ENCODE measurements around the gene BTBD16. TPM values are rescaled to one million over a fixed set of nuclear protein-coding genes. Genes with fewer than 3 reads are reported as not detected.

BTBD16 gene
- total and polyA plus RNA-seq, 3 experiments from 2014 or later: not detected

- Histone ChIP-seq H3K27ac (ENCODE audit: low read depth, low read length) (no peak overlapping the region), H3K4me1 (ENCODE audit: insufficient read depth, low read length) (peaks cover 13% of the 10 kb centered on the region), H3K36me3 (ENCODE audit: insufficient read depth, low read length) (no peaks in the 10 kb centered on the region), H3K9me3 (ENCODE audit: low read length) (no peaks in the 10 kb centered on the region), H3K27me3 (ENCODE audit: insufficient read depth, low read length, poor library complexity, severe bottlenecking) (no peaks in the 10 kb centered on the region), H3K4me3 (ENCODE audit: low read length) (no peak overlapping the region)
- H3K4me1 Mint-ChIP-seq: peaks cover 9 to 23% (median 13%) of the 10 kb centered on the region in 3 donors
- ChIA-PET POLR2A (no interaction called here), CTCF (no interaction called here)
- no peaks in the 10 kb centered on the region for H3K36me3 Mint-ChIP-seq
- no peak overlapping the region for H3K27ac Mint-ChIP-seq
- no peak for DNase-seq
- H3K27me3 Mint-ChIP-seq: peaks cover 10 to 14% of the 10 kb centered on the region in 2 donors
- H3K9me3 Mint-ChIP-seq: no peaks in the 10 kb centered on the region
- H3K4me3 Mint-ChIP-seq: no peak overlapping the region
These were observed 20.6 kb downstream of the BTBD16 start for GRCh38 chr10:122291739-122292138.

GRCh38 chr10:122292376-122292775 is 21.3 kb downstream of the BTBD16 start:
- H3K4me3 Mint-ChIP-seq: no peak overlapping the region
- Histone ChIP-seq H3K4me1 (ENCODE audit: insufficient read depth, low read length) (peaks cover 13% of the 10 kb centered on the region), H3K4me3 (ENCODE audit: low read length) (no peak overlapping the region), H3K36me3 (ENCODE audit: insufficient read depth, low read length) (no peaks in the 10 kb centered on the region), H3K27me3 (ENCODE audit: insufficient read depth, low read length, poor library complexity, severe bottlenecking) (no peaks in the 10 kb centered on the region), H3K27ac (ENCODE audit: low read depth, low read length) (no peak overlapping the region), H3K9me3 (ENCODE audit: low read length) (no peaks in the 10 kb centered on the region)
- ChIA-PET CTCF (no interaction called here), POLR2A (no interaction called here)
- no peaks in the 10 kb centered on the region for H3K36me3 Mint-ChIP-seq
- H3K27ac Mint-ChIP-seq: no peak overlapping the region
- peaks cover 14% of the 10 kb centered on the region in 2 donors for H3K27me3 Mint-ChIP-seq
- no peak for DNase-seq
- H3K9me3 Mint-ChIP-seq: no peaks in the 10 kb centered on the region
- H3K4me1 Mint-ChIP-seq: peaks cover 9 to 23% (median 13%) of the 10 kb centered on the region in 3 donors

GRCh38 chr10:122293156-122293960 is 22.3 kb downstream of the BTBD16 start:
- no peak for DNase-seq
- no peaks in the 10 kb centered on the region for H3K36me3 Mint-ChIP-seq
- no peak overlapping the region for H3K4me3 Mint-ChIP-seq
- peak overlapping the region in 3 of 8 donors; percentile 34 to 85 (median 76) for H3K27ac Mint-ChIP-seq
- H3K27me3 Mint-ChIP-seq: peaks cover 9 to 12% of the 10 kb centered on the region in 2 donors
- ChIA-PET POLR2A (no interaction called here), CTCF (no interaction called here)
- H3K4me1 Mint-ChIP-seq: peaks cover 9 to 23% (median 13%) of the 10 kb centered on the region in 3 donors
- peaks cover 13% of the 10 kb centered on the region for H3K4me1 ChIP-seq (ENCODE audit: insufficient read depth, low read length)
- H3K27ac ChIP-seq (ENCODE audit: low read depth, low read length): no peak overlapping the region
- no peaks in the 10 kb centered on the region for H3K27me3 ChIP-seq (ENCODE audit: insufficient read depth, low read length, poor library complexity, severe bottlenecking)
- H3K9me3 Mint-ChIP-seq: no peaks in the 10 kb centered on the region
- H3K9me3 ChIP-seq (ENCODE audit: low read length): no peaks in the 10 kb centered on the region
- H3K36me3 ChIP-seq (ENCODE audit: insufficient read depth, low read length): no peaks in the 10 kb centered on the region
- H3K4me3 ChIP-seq (ENCODE audit: low read length): no peak overlapping the region

GRCh38 chr10:122293961-122294380 is 22.9 kb downstream of the BTBD16 start:
- no peak for DNase-seq
- Histone ChIP-seq H3K27me3 (ENCODE audit: insufficient read depth, low read length, poor library complexity, severe bottlenecking) (no peaks in the 10 kb centered on the region), H3K36me3 (ENCODE audit: insufficient read depth, low read length) (no peaks in the 10 kb centered on the region), H3K9me3 (ENCODE audit: low read length) (no peaks in the 10 kb centered on the region), H3K4me3 (ENCODE audit: low read length) (no peak overlapping the region), H3K27ac (ENCODE audit: low read depth, low read length) (no peak overlapping the region), H3K4me1 (ENCODE audit: insufficient read depth, low read length) (peaks cover 13% of the 10 kb centered on the region)
- H3K36me3 Mint-ChIP-seq: no peaks in the 10 kb centered on the region
- H3K27ac Mint-ChIP-seq: peak overlapping the region in 2 of 8 donors; percentile 35 to 39
- H3K27me3 Mint-ChIP-seq: peaks cover 9 to 10% of the 10 kb centered on the region in 2 donors
- no peak overlapping the region for H3K4me3 Mint-ChIP-seq
- ChIA-PET CTCF (no interaction called here), POLR2A (no interaction called here)
- H3K9me3 Mint-ChIP-seq: no peaks in the 10 kb centered on the region
- H3K4me1 Mint-ChIP-seq: peaks cover 13 to 26% (median 16%) of the 10 kb centered on the region in 3 donors

GRCh38 chr10:122294511-122295450 is 23.7 kb downstream of the BTBD16 start:
- Mint-ChIP-seq H3K27ac (peak overlapping the region in 1 of 8 donors; percentile 13), H3K36me3 (no peaks in the 10 kb centered on the region), H3K27me3 (peaks cover 9 to 10% of the 10 kb centered on the region in 2 donors), H3K4me3 (peak overlapping the region in 1 of 7 donors; percentile 13), H3K9me3 (no peaks in the 10 kb centered on the region), H3K4me1 (peaks cover 13 to 31% (median 16%) of the 10 kb centered on the region in 3 donors)
- Histone ChIP-seq H3K9me3 (ENCODE audit: low read length) (no peaks in the 10 kb centered on the region), H3K27me3 (ENCODE audit: insufficient read depth, low read length, poor library complexity, severe bottlenecking) (no peaks in the 10 kb centered on the region), H3K4me1 (ENCODE audit: insufficient read depth, low read length) (peaks cover 13% of the 10 kb centered on the region), H3K4me3 (ENCODE audit: low read length) (no peak overlapping the region), H3K27ac (ENCODE audit: low read depth, low read length) (no peak overlapping the region), H3K36me3 (ENCODE audit: insufficient read depth, low read length) (no peaks in the 10 kb centered on the region)
- POLR2A ChIA-PET: no interaction called here
- CTCF ChIA-PET: no interaction called here
- no peak for DNase-seq

GRCh38 chr10:122295451-122295809 is 24.3 kb downstream of the BTBD16 start:
- H3K9me3 Mint-ChIP-seq: no peaks in the 10 kb centered on the region
- Histone ChIP-seq H3K27me3 (ENCODE audit: insufficient read depth, low read length, poor library complexity, severe bottlenecking) (no peaks in the 10 kb centered on the region), H3K27ac (ENCODE audit: low read depth, low read length) (no peak overlapping the region), H3K9me3 (ENCODE audit: low read length) (no peaks in the 10 kb centered on the region), H3K36me3 (ENCODE audit: insufficient read depth, low read length) (no peaks in the 10 kb centered on the region), H3K4me3 (ENCODE audit: low read length) (no peak overlapping the region), H3K4me1 (ENCODE audit: insufficient read depth, low read length) (peaks cover 13% of the 10 kb centered on the region)
- POLR2A ChIA-PET: no interaction called here
- CTCF ChIA-PET: interaction anchor here (1.3 kb wide), 1 partner anchor 270 kb away, joined by 5 read pairs; no protein-coding TSS in a partner anchor
- peak overlapping the region in 1 of 8 donors; percentile 13 for H3K27ac Mint-ChIP-seq
- no peaks in the 10 kb centered on the region for H3K36me3 Mint-ChIP-seq
- peaks cover 9 to 10% of the 10 kb centered on the region in 2 donors for H3K27me3 Mint-ChIP-seq
- no peak for DNase-seq
- H3K4me3 Mint-ChIP-seq: peak overlapping the region in 1 of 7 donors; percentile 13
- peaks cover 13 to 29% (median 16%) of the 10 kb centered on the region in 3 donors for H3K4me1 Mint-ChIP-seq

- Histone ChIP-seq H3K9me3 (ENCODE audit: low read length) (no peaks in the 10 kb centered on the region), H3K4me1 (ENCODE audit: insufficient read depth, low read length) (peaks cover 13% of the 10 kb centered on the region), H3K27ac (ENCODE audit: low read depth, low read length) (no peak overlapping the region), H3K27me3 (ENCODE audit: insufficient read depth, low read length, poor library complexity, severe bottlenecking) (no peaks in the 10 kb centered on the region), H3K4me3 (ENCODE audit: low read length) (no peak overlapping the region), H3K36me3 (ENCODE audit: insufficient read depth, low read length) (no peaks in the 10 kb centered on the region)
- Mint-ChIP-seq H3K9me3 (no peaks in the 10 kb centered on the region), H3K4me3 (no peak overlapping the region), H3K4me1 (peaks cover 13 to 29% (median 16%) of the 10 kb centered on the region in 3 donors), H3K36me3 (no peaks in the 10 kb centered on the region), H3K27me3 (peaks cover 6 to 14% of the 10 kb centered on the region in 2 donors), H3K27ac (peak overlapping the region in 2 of 8 donors; percentile 2 to 35)
- DNase-seq: no peak
- ChIA-PET CTCF (interaction anchor here (1.2 to 1.3 kb wide), 2 partner anchors 137 to 269 kb away, joined by 3 to 5 read pairs; no protein-coding TSS in a partner anchor), POLR2A (no interaction called here)
These were observed 25.4 kb downstream of the BTBD16 start for GRCh38 chr10:122296363-122297120.
